GM21619 (cell line): ENCODE data around the gene FAM32A.

Source experiments
- ATAC-seq: cut with Tn5 transposase; IDR thresholded peaks from one replicate; pipeline ENCODE4 v1.9.1; 2021; ENCODE audit not compliant: unreplicated experiment

FAM32A gene

GRCh38 chr19:16185123-16185767, at the start of gene FAM32A:
Gene FAM32A (plus strand): TSS chr19:16185410. CDS start chr19:16185443, 33 bp downstream.
- ATAC-seq: peak; percentile 76

GRCh38 chr19:16135430-16136127, 49.6 kb upstream of the FAM32A start:
- ATAC-seq: no peak

- no peak for ATAC-seq
These were observed 48.8 kb upstream of the FAM32A start for GRCh38 chr19:16136185-16136999.

GRCh38 chr19:16139752-16140151, 45.5 kb upstream of the FAM32A start:
- ATAC-seq: no peak

- no peak for ATAC-seq
These were observed 44.2 kb upstream of the FAM32A start for GRCh38 chr19:16141043-16141442.

- no peak for ATAC-seq
These were observed 43.1 kb upstream of the FAM32A start for GRCh38 chr19:16142032-16142580.

- ATAC-seq: peak; percentile 46
These were observed 41.6 kb upstream of the FAM32A start, which contains the start of gene HSH2D for GRCh38 chr19:16143399-16144215. Gene HSH2D (plus strand): TSS chr19:16143685. CDS start chr19:16148751, 5,066 bp downstream.

GRCh38 chr19:16144216-16144581, 41.0 kb upstream of the FAM32A start:
- ATAC-seq: no peak

- no peak for ATAC-seq
These were observed 39.1 kb upstream of the FAM32A start for GRCh38 chr19:16146112-16146511.

GRCh38 chr19:16148443-16149229, 36.6 kb upstream of the FAM32A start:
- ATAC-seq: no peak

GRCh38 chr19:16153582-16154336, 31.5 kb upstream of the FAM32A start:
- no peak for ATAC-seq

GRCh38 chr19:16154557-16154956, 30.7 kb upstream of the FAM32A start:
- no peak for ATAC-seq

- ATAC-seq: no peak
These were observed 30.1 kb upstream of the FAM32A start for GRCh38 chr19:16155128-16155527.

GRCh38 chr19:16156904-16157303, 28.3 kb upstream of the FAM32A start:
- ATAC-seq: no peak

GRCh38 chr19:16157601-16158000, 27.6 kb upstream of the FAM32A start:
- no peak for ATAC-seq

- ATAC-seq: no peak
These were observed 25.6 kb upstream of the FAM32A start for GRCh38 chr19:16159655-16160054.

- no peak for ATAC-seq
These were observed 24.7 kb upstream of the FAM32A start for GRCh38 chr19:16160445-16160942.

- no peak for ATAC-seq
These were observed 24.2 kb upstream of the FAM32A start for GRCh38 chr19:16160943-16161560.
